GM12865 (cell line): Measurements from ENCODE around the gene C22orf31.

Source experiments
- DNase-seq: peaks from one replicate; pipeline ENCODE4 v3.0.0; 2010; ENCODE audit warnings: low read depth
- H3K4me3 ChIP-seq: 2 replicates; pipeline ENCODE4 v1.5.1; 2011; ENCODE audit warnings: mild to moderate bottlenecking, low read depth, low read length, control low read depth
- TF ChIP-seq, protein P1 (sequence below): IDR thresholded peaks from 2 replicates; pipeline ENCODE4 v1.5.1; 2011; ENCODE audit warnings: low read length, control low read depth, low read depth, inconsistent platforms; ENCODE audit not compliant: insufficient read depth; ENCODE audit errors: missing control alignments

Gene C22orf31

GRCh38 chr22:29032584-29032983 is 29.0 kb downstream of the C22orf31 start:
- H3K4me3 ChIP-seq = no peak overlapping the region
- TF ChIP-seq, protein P1, sequence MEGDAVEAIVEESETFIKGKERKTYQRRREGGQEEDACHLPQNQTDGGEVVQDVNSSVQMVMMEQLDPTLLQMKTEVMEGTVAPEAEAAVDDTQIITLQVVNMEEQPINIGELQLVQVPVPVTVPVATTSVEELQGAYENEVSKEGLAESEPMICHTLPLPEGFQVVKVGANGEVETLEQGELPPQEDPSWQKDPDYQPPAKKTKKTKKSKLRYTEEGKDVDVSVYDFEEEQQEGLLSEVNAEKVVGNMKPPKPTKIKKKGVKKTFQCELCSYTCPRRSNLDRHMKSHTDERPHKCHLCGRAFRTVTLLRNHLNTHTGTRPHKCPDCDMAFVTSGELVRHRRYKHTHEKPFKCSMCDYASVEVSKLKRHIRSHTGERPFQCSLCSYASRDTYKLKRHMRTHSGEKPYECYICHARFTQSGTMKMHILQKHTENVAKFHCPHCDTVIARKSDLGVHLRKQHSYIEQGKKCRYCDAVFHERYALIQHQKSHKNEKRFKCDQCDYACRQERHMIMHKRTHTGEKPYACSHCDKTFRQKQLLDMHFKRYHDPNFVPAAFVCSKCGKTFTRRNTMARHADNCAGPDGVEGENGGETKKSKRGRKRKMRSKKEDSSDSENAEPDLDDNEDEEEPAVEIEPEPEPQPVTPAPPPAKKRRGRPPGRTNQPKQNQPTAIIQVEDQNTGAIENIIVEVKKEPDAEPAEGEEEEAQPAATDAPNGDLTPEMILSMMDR = no peak
- no peak for DNase-seq

- DNase-seq = no peak
- TF ChIP-seq, protein P1 = no peak
- no peak overlapping the region for H3K4me3 ChIP-seq
Observed at GRCh38 chr22:29032014-29032475, 29.6 kb downstream of the C22orf31 start.

DNA sequence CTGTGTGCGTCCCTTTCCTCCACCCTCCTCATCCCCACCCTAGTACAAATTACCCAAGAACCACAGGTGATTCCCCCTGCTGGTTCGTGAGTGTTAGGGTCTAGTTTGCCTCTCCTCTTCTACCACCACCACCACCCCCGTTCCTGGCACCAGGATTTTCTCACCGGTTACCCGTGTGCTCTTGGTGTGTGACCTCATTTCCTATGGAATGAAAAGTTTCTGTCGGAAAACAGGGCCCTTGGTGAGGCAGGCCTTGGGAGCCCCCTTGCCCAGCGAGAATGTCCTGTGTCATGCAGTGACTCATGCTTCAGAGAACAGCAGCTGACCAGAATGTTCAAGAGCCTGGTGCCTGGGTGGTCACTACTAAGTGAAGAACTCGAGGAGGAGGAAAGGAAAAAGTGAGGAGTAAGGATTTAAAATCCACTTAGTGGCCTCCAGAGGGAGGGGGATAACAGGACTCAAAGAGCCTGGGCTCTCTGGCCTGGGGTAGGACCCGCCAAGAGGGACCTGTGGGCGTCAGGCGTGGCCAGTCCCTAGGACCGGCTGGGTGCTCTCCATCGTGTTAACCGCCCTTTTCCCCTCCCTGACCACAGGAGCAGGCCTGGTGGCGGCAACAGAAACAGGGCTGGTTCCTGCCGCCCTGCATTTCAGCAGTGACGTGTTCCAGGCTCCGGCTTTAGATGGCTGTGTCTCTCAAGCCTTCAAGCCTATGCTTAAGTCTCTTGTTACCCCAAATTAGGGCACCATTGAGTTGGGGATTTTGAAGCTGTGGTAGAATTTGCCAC is 30.2 kb downstream of the C22orf31 start:
- no peak overlapping the region for H3K4me3 ChIP-seq

DNA sequence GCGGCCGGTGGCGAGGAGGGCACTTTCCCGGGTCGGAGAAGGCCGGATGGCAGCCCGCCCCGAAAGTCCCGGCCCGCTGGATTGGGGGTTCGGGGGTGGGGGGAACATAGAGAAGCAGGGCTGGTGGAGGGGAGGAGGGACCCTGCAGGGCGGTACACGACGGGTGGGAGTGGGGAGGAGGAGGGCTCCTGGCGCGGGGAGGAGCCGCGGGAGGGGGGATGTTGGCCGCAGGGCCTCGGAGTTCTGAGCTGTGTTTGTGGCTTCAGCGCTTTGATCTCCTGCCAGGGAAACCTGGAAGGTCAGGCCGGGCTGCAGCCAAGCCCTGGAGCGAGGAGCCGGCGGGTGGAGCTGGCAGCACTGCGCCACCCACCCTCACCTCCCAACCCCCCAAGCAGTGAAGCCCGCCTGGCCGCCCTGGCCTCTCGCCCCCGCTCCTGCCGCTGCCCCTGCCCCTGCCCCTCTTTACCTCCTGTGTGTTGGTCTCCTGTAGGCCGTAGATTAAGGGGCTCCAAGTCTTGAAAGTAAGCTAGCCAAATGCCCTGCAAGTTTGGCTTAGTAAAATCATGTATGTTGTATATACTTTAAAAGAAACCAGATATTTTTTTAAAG is 30.9 kb downstream of the C22orf31 start:
- no peak for DNase-seq
- peak overlapping the region; percentile 7; the same call in 1 of the 2 replicates for H3K4me3 ChIP-seq

More for the DNA sequence above, 30.2 kb downstream of the C22orf31 start:
- TF ChIP-seq, protein P1 = no peak
- no peak for DNase-seq

GRCh38 chr22:29030016-29030617 is 31.5 kb downstream of the C22orf31 start:
- DNase-seq = no peak
- TF ChIP-seq, protein P1 = no peak
- H3K4me3 ChIP-seq = no peak overlapping the region; the same call in 1 of the 2 replicates

More for the DNA sequence above, 30.9 kb downstream of the C22orf31 start:
- TF ChIP-seq, protein P1 = no peak

DNA sequence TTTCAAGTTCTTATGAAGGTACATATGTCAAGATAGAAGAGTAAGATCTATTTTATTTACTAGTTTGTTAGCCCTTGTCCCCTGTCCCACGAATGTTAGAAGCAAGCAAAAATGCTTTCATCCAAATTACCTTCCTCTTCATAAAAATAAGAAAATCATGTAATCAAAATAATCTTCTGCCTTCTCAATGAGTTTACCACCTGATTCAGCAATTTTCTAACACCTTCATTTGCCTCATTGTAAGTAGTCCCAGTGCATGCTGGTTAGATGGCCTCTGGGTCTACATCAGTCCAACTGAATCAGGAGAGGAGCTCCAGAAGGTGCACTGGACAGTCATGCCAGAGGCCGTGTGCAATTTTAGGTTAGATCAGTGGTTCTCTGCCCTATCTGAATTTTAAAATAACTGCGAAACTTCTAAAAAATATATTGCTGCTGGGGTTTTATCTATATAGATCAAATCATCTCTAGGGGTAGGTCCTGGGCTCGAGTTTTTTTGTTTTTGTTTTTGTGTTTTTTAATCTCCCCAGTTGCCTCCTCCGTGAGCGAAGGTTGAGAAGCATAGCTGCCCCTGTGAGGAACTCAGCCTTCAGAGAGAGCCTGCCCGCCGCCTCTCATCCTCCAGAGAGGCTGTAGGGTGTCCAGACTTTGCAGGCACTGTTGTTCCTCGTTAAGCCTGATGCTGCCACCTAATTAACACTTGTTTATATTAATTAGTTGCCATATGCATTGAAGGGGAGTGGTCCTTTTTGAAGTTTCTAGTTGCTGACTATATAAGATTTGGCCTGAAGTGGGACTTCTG is 32.2 kb downstream of the C22orf31 start:
- TF ChIP-seq, protein P1 = no peak
- no peak for DNase-seq
- H3K4me3 ChIP-seq = no peak overlapping the region
